SU-DHL-6 (cell line): ENCODE results near the gene BAX.
"Not testable (repeated sequence)": the region's sequence is repeated elsewhere in the genome, so short reads cannot be mapped to it uniquely, and the experiment has no call there.

Experiments
- CTCF ChIP-seq: fragments of 200-600 bp; sonication (generic); IDR thresholded peaks from one replicate; pipeline ENCODE4 v1.5.1; 2017; ENCODE audit warnings: antibody characterized with exemption, mild to moderate bottlenecking, low read length, moderate library complexity; ENCODE audit not compliant: insufficient read depth, poor library complexity, severe bottlenecking
- EZH2phosphoT487 ChIP-seq: fragments of 200-600 bp; sonication (generic), shearing (Covaris generic); conservative IDR thresholded peaks from 2 replicates; pipeline ENCODE4 v1.6.1; 2018; ENCODE audit warnings: mild to moderate bottlenecking, antibody characterized with exemption, low read length, moderate library complexity, mixed read lengths

- not testable (repeated sequence) for TF ChIP-seq EZH2phosphoT487, CTCF
Measured at GRCh38 chr19:48927692-48928091, 27.0 kb upstream of the BAX start.
